ENCODE results near the gene GRIK3.

The GRIK3 gene

DNA sequence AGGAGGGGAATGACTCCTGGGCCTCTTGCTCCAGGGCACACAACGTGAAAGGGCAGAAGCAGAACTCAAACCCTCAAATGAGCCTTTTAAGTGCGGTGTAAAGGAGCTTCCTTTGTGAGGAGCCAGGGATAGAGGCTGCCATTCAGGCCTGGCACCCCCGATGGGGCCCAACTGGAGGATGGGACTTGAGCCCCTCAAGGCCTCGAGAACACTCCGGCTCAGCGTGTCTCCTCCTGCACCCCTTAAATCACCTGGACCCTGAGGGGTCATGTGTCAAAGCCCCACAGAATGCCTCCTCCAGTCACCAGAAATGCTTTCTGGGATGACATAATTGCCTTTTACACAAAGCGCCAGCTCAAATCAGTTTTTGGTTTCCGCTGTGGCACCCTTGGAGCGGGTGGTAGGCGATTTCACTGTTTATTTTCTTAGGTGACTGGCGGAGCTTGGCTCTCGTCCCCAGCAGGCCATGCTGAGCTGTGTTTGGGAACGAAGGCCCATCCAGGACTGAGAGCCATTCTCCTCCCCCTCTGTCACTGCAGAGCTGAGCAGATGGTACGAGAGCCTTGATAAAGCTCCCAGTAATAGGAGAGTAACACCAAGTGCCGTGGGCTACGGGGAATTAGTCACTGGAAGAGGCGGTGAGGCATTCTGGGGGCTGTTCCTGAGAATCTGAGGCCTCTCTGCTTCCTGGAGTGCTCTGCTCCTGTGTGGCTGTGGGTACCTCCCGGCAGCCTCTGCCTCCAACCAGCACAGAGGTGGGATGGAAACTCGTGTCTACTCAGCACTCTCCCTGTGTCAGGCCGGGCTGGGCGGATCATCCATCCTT, 163.0 kb downstream of the GRIK3 start:
- peaks cover 0 to 20% (median 1%) of the 10 kb centered on the region in 5 experiments for H3K27me3 ChIP-seq (replicated peaks in 2 of 5; ENCODE audit: control insufficient read depth in 4 of 5, insufficient read depth in 5 of 5, low read length in 4 of 5)
- H3K4me1 ChIP-seq (ENCODE audit: control extremely low read depth in 1 of 4, control insufficient read depth in 4 of 4, insufficient read depth in 4 of 4, low read length in 3 of 4): no peaks in the 10 kb centered on the region
- ChIA-PET CTCF (no interaction called here), POLR2A (no interaction called here)
- no peaks in the 10 kb centered on the region for H3K36me3 ChIP-seq (ENCODE audit: control insufficient read depth in 4 of 4, insufficient read depth in 4 of 4, low read length in 3 of 4)
- no peaks in the 10 kb centered on the region for H3K9me3 ChIP-seq (ENCODE audit: control extremely low read depth in 1 of 5, control insufficient read depth in 4 of 5, insufficient read depth in 2 of 5, low read depth in 1 of 5, low read length in 4 of 5)
- WGBS (ENCODE audit: insufficient coverage): 74% methylated on average over 20 of the region's 21 CpGs
- no peak overlapping the region for H3K4me3 ChIP-seq (ENCODE audit: control insufficient read depth in 1 of 7, extremely low read depth in 1 of 7, insufficient read depth in 4 of 7, low read depth in 2 of 7, low read length in 6 of 7)
- no peak for DNase-seq
- H3K27ac ChIP-seq (ENCODE audit: insufficient read depth in 1 of 2, low read depth in 1 of 2, low read length in 2 of 2, poor library complexity in 1 of 2, severe bottlenecking in 2 of 2): no peak overlapping the region

DNA sequence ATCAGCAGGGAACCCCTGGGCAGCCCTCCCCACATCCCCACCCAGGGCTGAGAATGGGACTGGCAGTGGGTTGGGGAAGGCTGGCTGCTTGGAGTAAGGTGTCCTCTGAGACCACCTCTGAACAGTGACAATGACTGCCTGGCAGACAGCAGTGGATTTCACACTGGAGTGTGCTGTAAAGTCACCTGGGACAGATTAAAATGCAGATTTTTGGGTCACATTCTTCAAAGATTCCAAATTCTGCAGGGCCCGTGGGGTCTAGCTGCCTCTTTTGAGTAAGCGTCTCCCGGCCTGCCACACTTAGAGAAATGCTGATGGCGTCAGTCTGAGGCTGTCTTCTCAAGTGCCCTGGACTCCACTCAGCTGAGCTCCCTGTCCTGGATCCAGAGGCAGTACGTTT, 164.5 kb downstream of the GRIK3 start:
- no peak for DNase-seq
- no peak overlapping the region for H3K27ac ChIP-seq (ENCODE audit: insufficient read depth in 1 of 2, low read depth in 1 of 2, low read length in 2 of 2, poor library complexity in 1 of 2, severe bottlenecking in 2 of 2)

DNA sequence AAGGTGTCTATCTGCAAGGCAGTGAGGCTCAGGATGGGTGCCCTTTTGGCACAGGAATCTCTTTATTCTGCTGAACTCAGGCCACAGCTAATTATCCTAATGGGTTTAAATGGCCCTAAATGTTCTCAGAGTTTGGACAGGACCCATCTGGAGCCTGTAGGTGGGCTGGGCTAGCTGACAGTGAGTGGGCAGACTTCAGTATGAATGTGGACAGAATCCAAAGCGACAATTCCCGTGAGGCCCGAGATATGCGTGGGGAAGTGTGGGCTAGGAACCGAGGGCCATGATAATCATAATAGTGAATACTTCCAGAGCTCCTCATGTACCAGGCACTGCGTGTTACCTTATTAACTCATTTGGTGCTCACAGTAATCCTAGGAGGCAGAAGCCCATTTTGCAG, 165.3 kb downstream of the GRIK3 start:
- Histone ChIP-seq H3K27ac (ENCODE audit: insufficient read depth in 1 of 2, low read depth in 1 of 2, low read length in 2 of 2, poor library complexity in 1 of 2, severe bottlenecking in 2 of 2) (no peak overlapping the region), H3K27me3 (replicated peaks in 2 of 5; ENCODE audit: control insufficient read depth in 4 of 5, insufficient read depth in 5 of 5, low read length in 4 of 5) (peaks cover 0 to 10% (median 1%) of the 10 kb centered on the region in 5 experiments), H3K4me1 (ENCODE audit: control extremely low read depth in 1 of 4, control insufficient read depth in 4 of 4, insufficient read depth in 4 of 4, low read length in 3 of 4) (no peaks in the 10 kb centered on the region), H3K9me3 (ENCODE audit: control extremely low read depth in 1 of 5, control insufficient read depth in 4 of 5, insufficient read depth in 2 of 5, low read depth in 1 of 5, low read length in 4 of 5) (no peaks in the 10 kb centered on the region), H3K4me3 (ENCODE audit: control insufficient read depth in 1 of 7, extremely low read depth in 1 of 7, insufficient read depth in 4 of 7, low read depth in 2 of 7, low read length in 6 of 7) (no peak overlapping the region), H3K36me3 (ENCODE audit: control insufficient read depth in 4 of 4, insufficient read depth in 4 of 4, low read length in 3 of 4) (no peaks in the 10 kb centered on the region)
- no peak for DNase-seq
- POLR2A ChIA-PET: interaction anchor here (0.6 kb wide), 1 partner anchor 120 kb away, joined by 3 read pairs; no protein-coding TSS in a partner anchor
- CTCF ChIA-PET: no interaction called here
- WGBS (ENCODE audit: insufficient coverage): 95% methylated on average over 6 of the region's 6 CpGs

More for the DNA sequence above, 164.5 kb downstream of the GRIK3 start:
- ChIA-PET POLR2A (no interaction called here), CTCF (no interaction called here)
- no peak overlapping the region for H3K4me3 ChIP-seq (ENCODE audit: control insufficient read depth in 1 of 7, extremely low read depth in 1 of 7, insufficient read depth in 4 of 7, low read depth in 2 of 7, low read length in 6 of 7)
- peaks cover 0 to 16% (median 1%) of the 10 kb centered on the region in 5 experiments for H3K27me3 ChIP-seq (replicated peaks in 2 of 5; ENCODE audit: control insufficient read depth in 4 of 5, insufficient read depth in 5 of 5, low read length in 4 of 5)
- no peaks in the 10 kb centered on the region for H3K36me3 ChIP-seq (ENCODE audit: control insufficient read depth in 4 of 4, insufficient read depth in 4 of 4, low read length in 3 of 4)
- WGBS (ENCODE audit: insufficient coverage): 81% methylated on average over 5 of the region's 5 CpGs
- no peaks in the 10 kb centered on the region for H3K9me3 ChIP-seq (ENCODE audit: control extremely low read depth in 1 of 5, control insufficient read depth in 4 of 5, insufficient read depth in 2 of 5, low read depth in 1 of 5, low read length in 4 of 5)
- no peaks in the 10 kb centered on the region for H3K4me1 ChIP-seq (ENCODE audit: control extremely low read depth in 1 of 4, control insufficient read depth in 4 of 4, insufficient read depth in 4 of 4, low read length in 3 of 4)

DNA sequence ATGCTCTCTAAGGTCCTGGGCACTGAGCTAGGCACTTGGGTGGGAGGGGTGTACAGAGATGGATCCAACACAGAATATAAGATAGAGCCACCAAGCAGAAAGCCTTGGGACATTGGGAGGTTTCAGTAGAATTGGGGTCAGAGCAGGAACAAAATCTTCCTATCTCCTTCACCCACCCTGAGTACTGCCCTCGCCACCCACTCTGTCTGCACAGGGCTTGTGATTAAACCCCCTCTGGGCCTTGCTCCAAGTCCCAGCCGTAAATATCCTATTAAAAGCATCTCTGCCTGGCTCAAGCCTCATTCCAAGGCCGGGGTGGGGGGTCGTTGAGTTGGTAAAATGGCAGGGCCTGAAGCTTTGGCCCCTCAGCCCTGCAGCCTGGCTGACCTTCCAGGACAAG, 166.7 kb downstream of the GRIK3 start:
- Histone ChIP-seq H3K4me1 (ENCODE audit: control extremely low read depth in 1 of 4, control insufficient read depth in 4 of 4, insufficient read depth in 4 of 4, low read length in 3 of 4) (no peaks in the 10 kb centered on the region), H3K9me3 (ENCODE audit: control extremely low read depth in 1 of 5, control insufficient read depth in 4 of 5, insufficient read depth in 2 of 5, low read depth in 1 of 5, low read length in 4 of 5) (no peaks in the 10 kb centered on the region), H3K36me3 (ENCODE audit: control insufficient read depth in 4 of 4, insufficient read depth in 4 of 4, low read length in 3 of 4) (no peaks in the 10 kb centered on the region), H3K27me3 (replicated peaks in 2 of 5; ENCODE audit: control insufficient read depth in 4 of 5, insufficient read depth in 5 of 5, low read length in 4 of 5) (peaks cover 0 to 17% (median 1%) of the 10 kb centered on the region in 5 experiments), H3K4me3 (ENCODE audit: control insufficient read depth in 1 of 7, extremely low read depth in 1 of 7, insufficient read depth in 4 of 7, low read depth in 2 of 7, low read length in 6 of 7) (no peak overlapping the region), H3K27ac (ENCODE audit: insufficient read depth in 1 of 2, low read depth in 1 of 2, low read length in 2 of 2, poor library complexity in 1 of 2, severe bottlenecking in 2 of 2) (no peak overlapping the region)
- no peak for DNase-seq
- 95% methylated on average over 4 of the region's 4 CpGs for WGBS (ENCODE audit: insufficient coverage)
- ChIA-PET CTCF (no interaction called here), POLR2A (no interaction called here)

DNA sequence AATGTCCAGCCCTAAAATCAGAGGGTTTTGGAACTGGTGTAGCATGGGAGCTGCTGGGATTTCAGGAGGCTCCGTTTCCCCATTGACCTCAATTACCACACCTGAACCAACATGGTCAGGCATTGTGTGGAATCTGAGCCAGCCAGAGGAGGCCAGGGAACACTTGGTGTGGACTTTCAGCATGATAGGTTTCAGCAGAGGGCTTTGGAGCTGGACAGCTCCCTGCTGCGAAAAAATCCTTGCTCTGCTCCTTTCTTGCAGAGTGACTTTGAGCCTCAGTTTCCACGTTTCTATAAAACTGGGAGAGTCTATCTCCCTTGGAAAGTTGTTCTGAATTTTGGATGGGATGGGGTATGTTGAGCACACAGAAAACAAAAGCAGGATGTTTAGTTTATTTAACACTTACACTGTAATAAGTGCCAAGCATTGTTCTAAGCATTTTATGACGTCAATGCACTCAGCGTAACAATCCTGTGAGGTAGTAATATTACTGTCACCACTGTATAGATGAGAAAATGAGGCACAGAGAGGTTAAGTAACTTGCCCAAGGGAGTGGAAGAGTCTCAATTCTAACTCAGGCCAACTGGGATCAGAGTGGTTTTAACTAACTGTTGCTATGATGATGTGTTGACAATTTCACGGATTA, 168.0 kb downstream of the GRIK3 start:
- no peaks in the 10 kb centered on the region for H3K36me3 ChIP-seq (ENCODE audit: control insufficient read depth in 4 of 4, insufficient read depth in 4 of 4, low read length in 3 of 4)
- DNase-seq: no peak
- no peaks in the 10 kb centered on the region for H3K9me3 ChIP-seq (ENCODE audit: control extremely low read depth in 1 of 5, control insufficient read depth in 4 of 5, insufficient read depth in 2 of 5, low read depth in 1 of 5, low read length in 4 of 5)
- H3K4me3 ChIP-seq (ENCODE audit: control insufficient read depth in 1 of 7, extremely low read depth in 1 of 7, insufficient read depth in 4 of 7, low read depth in 2 of 7, low read length in 6 of 7): no peak overlapping the region
- CTCF ChIA-PET: no interaction called here
- WGBS (ENCODE audit: insufficient coverage): 79% methylated on average over 2 of the region's 6 CpGs
- no peaks in the 10 kb centered on the region for H3K4me1 ChIP-seq (ENCODE audit: control extremely low read depth in 1 of 4, control insufficient read depth in 4 of 4, insufficient read depth in 4 of 4, low read length in 3 of 4)
- POLR2A ChIA-PET: interaction anchor here (0.6 kb wide), 1 partner anchor 823 kb away, joined by 4 read pairs; no protein-coding TSS in a partner anchor
- H3K27me3 ChIP-seq (replicated peaks in 2 of 5; ENCODE audit: control insufficient read depth in 4 of 5, insufficient read depth in 5 of 5, low read length in 4 of 5): peaks cover 0 to 23% (median 5%) of the 10 kb centered on the region in 5 experiments
- no peak overlapping the region for H3K27ac ChIP-seq (ENCODE audit: insufficient read depth in 1 of 2, low read depth in 1 of 2, low read length in 2 of 2, poor library complexity in 1 of 2, severe bottlenecking in 2 of 2)

DNA sequence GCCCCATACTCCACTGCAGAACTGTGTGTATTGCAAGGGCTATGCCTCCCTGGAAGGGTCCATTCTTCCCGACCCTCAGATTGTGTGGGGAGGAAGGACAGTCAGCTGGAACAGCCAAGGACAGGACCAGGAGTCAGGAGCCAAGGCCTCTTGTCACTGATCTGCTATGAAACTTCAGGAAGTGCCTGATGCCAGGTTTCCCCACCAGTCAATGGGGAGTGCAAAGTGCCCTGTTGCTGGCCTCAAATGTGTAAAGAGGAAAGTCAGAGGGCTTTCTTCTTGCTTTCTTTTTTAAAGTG, 168.8 kb downstream of the GRIK3 start:
- no peak overlapping the region for H3K27ac ChIP-seq (ENCODE audit: insufficient read depth in 1 of 2, low read depth in 1 of 2, low read length in 2 of 2, poor library complexity in 1 of 2, severe bottlenecking in 2 of 2)
- CTCF ChIA-PET: no interaction called here

DNA sequence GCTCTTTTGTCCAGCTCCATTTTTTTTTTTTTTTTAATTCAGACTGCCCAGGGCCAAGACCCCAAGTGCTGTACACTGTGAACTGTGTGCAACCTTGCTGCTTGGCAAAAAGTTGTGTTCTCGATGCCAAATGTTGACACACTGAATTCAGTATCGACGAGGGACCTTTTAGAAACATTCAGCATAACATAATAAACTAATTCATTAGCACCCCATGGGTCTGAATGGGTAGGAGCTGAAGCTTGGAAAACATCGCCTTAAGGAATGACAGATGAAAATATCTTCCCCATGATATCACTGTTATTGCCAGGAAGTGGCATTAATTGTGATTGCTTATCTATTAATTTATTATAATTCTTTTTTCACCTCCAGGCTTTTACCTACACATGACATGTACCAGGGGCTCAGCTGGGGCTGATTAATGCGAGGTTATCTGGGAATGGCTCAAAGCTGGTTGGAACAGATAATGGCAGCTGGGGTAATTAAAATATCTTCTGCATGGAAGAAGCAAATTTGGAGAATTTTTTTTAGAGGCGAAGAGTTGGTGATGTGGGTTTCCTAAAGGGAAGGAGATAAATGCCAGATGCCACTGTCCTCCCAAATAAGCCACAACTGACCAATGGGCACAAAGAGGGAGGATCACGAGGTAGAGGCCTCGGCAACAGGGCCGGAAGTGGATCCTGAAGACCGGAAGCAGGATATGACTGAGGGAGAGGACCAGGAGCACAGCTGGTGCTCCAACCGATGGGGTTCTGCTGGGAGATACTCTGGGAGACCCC, 169.3 kb downstream of the GRIK3 start:
- H3K36me3 ChIP-seq (ENCODE audit: control insufficient read depth in 4 of 4, insufficient read depth in 4 of 4, low read length in 3 of 4): no peaks in the 10 kb centered on the region
- peaks cover 0 to 34% (median 5%) of the 10 kb centered on the region in 5 experiments for H3K27me3 ChIP-seq (replicated peaks in 2 of 5; ENCODE audit: control insufficient read depth in 4 of 5, insufficient read depth in 5 of 5, low read length in 4 of 5)
- no peak overlapping the region for H3K4me3 ChIP-seq (ENCODE audit: control insufficient read depth in 1 of 7, extremely low read depth in 1 of 7, insufficient read depth in 4 of 7, low read depth in 2 of 7, low read length in 6 of 7)
- ChIA-PET CTCF (no interaction called here), POLR2A (no interaction called here)
- H3K27ac ChIP-seq (ENCODE audit: insufficient read depth in 1 of 2, low read depth in 1 of 2, low read length in 2 of 2, poor library complexity in 1 of 2, severe bottlenecking in 2 of 2): no peak overlapping the region
- DNase-seq: no peak
- no peaks in the 10 kb centered on the region for H3K4me1 ChIP-seq (ENCODE audit: control extremely low read depth in 1 of 4, control insufficient read depth in 4 of 4, insufficient read depth in 4 of 4, low read length in 3 of 4)
- 80% methylated on average over 7 of the region's 11 CpGs for WGBS (ENCODE audit: insufficient coverage)
- H3K9me3 ChIP-seq (ENCODE audit: control extremely low read depth in 1 of 5, control insufficient read depth in 4 of 5, insufficient read depth in 2 of 5, low read depth in 1 of 5, low read length in 4 of 5): no peaks in the 10 kb centered on the region

More for the DNA sequence above, 168.8 kb downstream of the GRIK3 start:
- POLR2A ChIA-PET: interaction anchor here (0.6 kb wide), 1 partner anchor 823 kb away, joined by 4 read pairs; no protein-coding TSS in a partner anchor
- no peak for DNase-seq
- Histone ChIP-seq H3K4me3 (ENCODE audit: control insufficient read depth in 1 of 7, extremely low read depth in 1 of 7, insufficient read depth in 4 of 7, low read depth in 2 of 7, low read length in 6 of 7) (no peak overlapping the region), H3K4me1 (ENCODE audit: control extremely low read depth in 1 of 4, control insufficient read depth in 4 of 4, insufficient read depth in 4 of 4, low read length in 3 of 4) (no peaks in the 10 kb centered on the region), H3K27me3 (replicated peaks in 2 of 5; ENCODE audit: control insufficient read depth in 4 of 5, insufficient read depth in 5 of 5, low read length in 4 of 5) (peaks cover 0 to 30% (median 5%) of the 10 kb centered on the region in 5 experiments), H3K36me3 (ENCODE audit: control insufficient read depth in 4 of 4, insufficient read depth in 4 of 4, low read length in 3 of 4) (no peaks in the 10 kb centered on the region), H3K9me3 (ENCODE audit: control extremely low read depth in 1 of 5, control insufficient read depth in 4 of 5, insufficient read depth in 2 of 5, low read depth in 1 of 5, low read length in 4 of 5) (no peaks in the 10 kb centered on the region)
- 63% methylated on average over 1 of the region's 1 CpG for WGBS (ENCODE audit: insufficient coverage)

Data from common myeloid progenitor, CD34-positive (primary cell).